Panc1 (cell line): ENCODE results near the gene CXCR3. TPM values are rescaled to one million over a fixed set of nuclear protein-coding genes. Genes with fewer than 3 reads are reported as not detected.
A peak's percentile ranks its signal among the peaks of the same experiment; 100 is the strongest.

Source experiments
- ATAC-seq: fragments of 200-7000 bp; cut with Tn5 transposase; 2 replicates; pipeline ENCODE4 v1.9.1; 2020; ENCODE audit warnings: mild to moderate bottlenecking, moderate library complexity
- Bru-seq: library from RNA; stranded (reverse); fragments of 400-500 nt; gene quantifications from one replicate; lab custom pipeline; 2021; lab: Mats Ljungman, UMichigan
- BruChase-seq, 2 experiments: library from RNA; stranded (reverse); fragments of 400-500 nt; gene quantifications; one replicate each; lab custom pipeline; 2021; lab: Mats Ljungman, UMichigan
- BruUV-seq: library from RNA; stranded (reverse); fragments of 400-500 nt; replicated peaks from 2 replicates; lab custom pipeline; 2021; lab: Mats Ljungman, UMichigan
- CTCF ChIA-PET: fragments of 300-600 bp; sonication (Branson Sonifier 250); formaldehyde crosslinking; loops from one replicate; lab custom pipeline; 2022; ENCODE audit warnings: antibody characterized with exemption; lab: Charles Lee
- POLR2A ChIA-PET: fragments of 300-600 bp; sonication (Branson Sonifier 250); formaldehyde crosslinking; loops from one replicate; lab custom pipeline; 2022; ENCODE audit warnings: antibody characterized with exemption; lab: Charles Lee
- DNase-seq: peaks from one replicate; pipeline ENCODE4 v3.0.0-alpha.2; 2010; ENCODE audit warnings: low read depth, low spot score
- H3K27ac ChIP-seq: 2 replicates; pipeline ENCODE4 v1.5.1; 2011; ENCODE audit warnings: mild to moderate bottlenecking, low read length, inconsistent platforms
- H3K27me3 ChIP-seq: fragments of 200-500 bp; sonication (Bioruptor generic); 2 replicates; pipeline ENCODE4 v1.6.0; 2014; ENCODE audit warnings: low read length, inconsistent platforms; ENCODE audit not compliant: control insufficient read depth, insufficient read depth
- H3K36me3 ChIP-seq: fragments of 200-500 bp; sonication (Bioruptor generic); 2 replicates; pipeline ENCODE4 v1.5.1; 2014; ENCODE audit warnings: inconsistent platforms, mild to moderate bottlenecking, low read length, moderate library complexity; ENCODE audit not compliant: control insufficient read depth, insufficient read depth
- H3K4me1 ChIP-seq: 2 replicates; pipeline ENCODE4 v1.5.1; 2011; ENCODE audit warnings: inconsistent platforms, mild to moderate bottlenecking, low read length, moderate library complexity; ENCODE audit not compliant: control insufficient read depth, insufficient read depth
- H3K4me3 ChIP-seq, 2 experiments: 2 replicates each; pipeline ENCODE4 v1.5.1; 2011 to 2012; ENCODE audit warnings: low read depth in 2 of 2, low read length in 2 of 2, mild to moderate bottlenecking in 2 of 2, inconsistent platforms in 1 of 2, moderate library complexity in 1 of 2
- H3K9me3 ChIP-seq: fragments of 200-500 bp; sonication (Bioruptor generic); 2 replicates; pipeline ENCODE4 v1.5.1; 2014; ENCODE audit warnings: low read depth, mild to moderate bottlenecking, inconsistent platforms, low read length, moderate library complexity; ENCODE audit not compliant: control insufficient read depth, insufficient read depth
- CTCF ChIP-seq: fragments of 450-650 bp; IDR thresholded peaks from 2 replicates; pipeline ENCODE4 v1.5.1; 2017; ENCODE audit warnings: mild to moderate bottlenecking
- POLR2AphosphoS5 ChIP-seq: IDR thresholded peaks from 2 replicates; pipeline ENCODE4 v1.6.1; 2012; ENCODE audit warnings: mild to moderate bottlenecking, low read depth, low read length, moderate library complexity
- REST ChIP-seq, 2 experiments: IDR thresholded peaks; 2 replicates each; pipeline ENCODE4 v1.6.1; 2011 to 2012; ENCODE audit warnings: low read depth in 2 of 2, control low read depth in 1 of 2, low read length in 1 of 2, mild to moderate bottlenecking in 1 of 2, moderate library complexity in 1 of 2; ENCODE audit not compliant: insufficient read depth in 1 of 2
- SIN3A ChIP-seq: IDR thresholded peaks from 2 replicates; pipeline ENCODE4 v1.6.1; 2012; ENCODE audit warnings: low read depth, mild to moderate bottlenecking, low read length, moderate library complexity, borderline replicate concordance; ENCODE audit not compliant: insufficient read depth
- TCF7L2 ChIP-seq: IDR thresholded peaks from 2 replicates; pipeline ENCODE4 v1.6.1; 2011; ENCODE audit warnings: mild to moderate bottlenecking, low read depth, low read length, inconsistent platforms
- in situ Hi-C: cut with HindIII; loops from 2 replicates; pipeline ENCODE4 v1.10.0; 2016; ENCODE audit warnings: low sequenced_read_pairs, low pct_unique_long_range_greater_than_20kb
- intact Hi-C: fragments of 100-400 bp; cut with micrococcal nuclease; formaldehyde crosslinking; loops from one replicate; pipeline ENCODE4 v1.10.0; 2022; ENCODE audit not compliant: unreplicated experiment
- long read RNA-seq: library from polyadenylated mRNA; unstranded; transcript quantifications from one replicate; pipeline ENCODE4 v2.0.0, GENCODE V29; 2021; ENCODE audit not compliant: unreplicated experiment
- polyA plus RNA-seq: library from polyadenylated mRNA; unstranded; fragments of >200 nt; gene quantifications from one replicate; pipeline ENCODE4 v1.2.1, GENCODE V29; 2012; ENCODE audit warnings: missing spikeins; ENCODE audit not compliant: insufficient read length
- total RNA-seq: library from RNA; stranded (reverse); gene quantifications from one replicate; pipeline ENCODE4 v1.2.1, GENCODE V29; 2021; ENCODE audit not compliant: unreplicated experiment

The CXCR3 gene
- total RNA-seq = not detected
- polyA plus RNA-seq = not detected
- not detected for Bru-seq, nascent RNA
- BruChase-seq, experiment 1, labeled RNA remaining after a 2-hour chase = percentile 16 among the genes with signal in this experiment
- BruChase-seq, experiment 2, labeled RNA remaining after a 6-hour chase = percentile 23 among the genes with signal in this experiment
- long read RNA-seq = 0 reads

GRCh38 chrX:71618303-71618721 is at the start of gene CXCR3:
Gene CXCR3, minus strand, starts transcription at chrX:71618511. Its CDS starts 62 bp downstream, at chrX:71618449.
- ATAC-seq = no peak
- CTCF ChIA-PET = interaction anchor here (1.0 kb wide), 1 partner anchor 34 kb away, joined by 3 read pairs; no protein-coding TSS in a partner anchor

GRCh38 chrX:71667328-71668247 is 49.3 kb upstream of the CXCR3 start, which contains the start of gene LOC101059915:
Gene LOC101059915, plus strand, starts transcription at chrX:71667546.
- H3K4me3 ChIP-seq = no peak within 1 kb of the TSS
- in situ Hi-C loops = no loop called here
- CTCF ChIA-PET = no interaction called here
- H3K27ac ChIP-seq = no peak within 1 kb of the TSS
- no peaks in the 10 kb centered on the region for H3K36me3 ChIP-seq
- POLR2A ChIA-PET = no interaction called here
- no peaks in the 10 kb centered on the region for H3K9me3 ChIP-seq
- TF ChIP-seq POLR2AphosphoS5 = no peak
- no peak for TF ChIP-seq CTCF
- no peak for TF ChIP-seq TCF7L2
- TF ChIP-seq REST (IDR thresholded peaks at IDR 0.05; ENCODE audit: insufficient read depth in 1 of 2, low read depth in 2 of 2, low read length in 1 of 2) = no peak
- no peak for TF ChIP-seq SIN3A
- intact Hi-C loops = no loop called here
- DNase-seq (no peak), ATAC-seq (no peak)
- no peaks in the 10 kb centered on the region for H3K4me1 ChIP-seq
- no TSS peak for BruUV-seq
- no peaks in the 10 kb centered on the region for H3K27me3 ChIP-seq

More at GRCh38 chrX:71618303-71618721, at the start of gene CXCR3:
- BruUV-seq = no TSS peak
- DNase-seq = no peak
- TF ChIP-seq POLR2AphosphoS5 (no peak), CTCF (no peak), TCF7L2 (no peak)
- POLR2A ChIA-PET = no interaction called here
- H3K27ac ChIP-seq = no peak within 1 kb of the TSS
- in situ Hi-C loops (no loop called here), intact Hi-C loops (no loop called here)
- H3K4me3 ChIP-seq = no peak within 1 kb of the TSS
- no peaks in the 10 kb centered on the region for H3K9me3 ChIP-seq
- no peaks in the 10 kb centered on the region; the same call in 1 of the 2 replicates for H3K4me1 ChIP-seq
- H3K36me3 ChIP-seq = no peaks in the 10 kb centered on the region
- H3K27me3 ChIP-seq = no peaks in the 10 kb centered on the region
